Activated T-cell treated with anti-CD3 and anti-CD28 coated beads, Interleukin-2, amount 50 U/mL, for 48 hours (primary cell): ENCODE measurements around the gene TBC1D10B.

ENCODE experiments used
- DNase-seq, 2 experiments: peaks; one replicate each; pipeline ENCODE4 v3.0.0-alpha.2; 2020

Gene TBC1D10B

DNA sequence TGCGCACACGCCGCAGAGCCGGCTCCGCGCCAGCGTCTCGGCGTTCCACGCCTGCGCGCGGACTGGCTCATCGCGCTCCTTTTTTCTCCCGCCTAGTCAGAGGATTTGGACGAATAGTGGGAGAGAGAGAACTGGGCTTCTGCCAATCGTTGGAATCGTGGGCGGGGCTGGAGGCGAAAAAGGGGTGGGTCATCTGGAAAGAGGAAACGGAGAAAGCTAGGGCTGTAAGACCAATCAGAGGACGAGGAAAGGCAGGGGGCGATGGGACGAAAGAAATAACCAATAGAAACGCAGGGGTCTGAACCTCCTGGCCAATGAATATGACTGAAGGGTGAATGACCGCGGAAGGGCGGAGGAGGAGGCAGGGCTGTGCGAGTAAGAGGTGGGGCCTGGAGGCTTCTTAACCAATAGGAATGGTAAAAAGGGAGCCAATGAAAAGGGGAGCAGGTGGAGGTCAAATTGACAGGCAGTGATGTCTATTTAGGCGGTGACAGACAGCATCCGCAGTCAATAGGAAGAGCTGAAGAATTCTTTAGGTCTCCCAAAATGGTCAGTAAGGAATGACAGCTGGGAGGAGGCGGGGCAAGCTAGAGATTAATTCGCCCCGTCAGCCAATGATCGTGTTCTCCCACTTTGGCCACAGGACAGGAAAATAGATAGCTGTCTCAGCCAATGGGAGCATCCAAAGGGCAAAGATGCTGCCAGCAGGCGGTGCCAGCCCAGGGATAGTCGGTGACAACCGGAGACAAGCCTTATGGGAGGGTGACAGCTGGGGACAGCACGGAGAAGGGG lies at the start of gene TBC1D10B:
TSS of gene TBC1D10B (minus strand) at position 39 of the 792 bp plus-strand sequence. CDS start 311 bp downstream, outside the sequence.
- peak; percentile 99 for DNase-seq

DNA sequence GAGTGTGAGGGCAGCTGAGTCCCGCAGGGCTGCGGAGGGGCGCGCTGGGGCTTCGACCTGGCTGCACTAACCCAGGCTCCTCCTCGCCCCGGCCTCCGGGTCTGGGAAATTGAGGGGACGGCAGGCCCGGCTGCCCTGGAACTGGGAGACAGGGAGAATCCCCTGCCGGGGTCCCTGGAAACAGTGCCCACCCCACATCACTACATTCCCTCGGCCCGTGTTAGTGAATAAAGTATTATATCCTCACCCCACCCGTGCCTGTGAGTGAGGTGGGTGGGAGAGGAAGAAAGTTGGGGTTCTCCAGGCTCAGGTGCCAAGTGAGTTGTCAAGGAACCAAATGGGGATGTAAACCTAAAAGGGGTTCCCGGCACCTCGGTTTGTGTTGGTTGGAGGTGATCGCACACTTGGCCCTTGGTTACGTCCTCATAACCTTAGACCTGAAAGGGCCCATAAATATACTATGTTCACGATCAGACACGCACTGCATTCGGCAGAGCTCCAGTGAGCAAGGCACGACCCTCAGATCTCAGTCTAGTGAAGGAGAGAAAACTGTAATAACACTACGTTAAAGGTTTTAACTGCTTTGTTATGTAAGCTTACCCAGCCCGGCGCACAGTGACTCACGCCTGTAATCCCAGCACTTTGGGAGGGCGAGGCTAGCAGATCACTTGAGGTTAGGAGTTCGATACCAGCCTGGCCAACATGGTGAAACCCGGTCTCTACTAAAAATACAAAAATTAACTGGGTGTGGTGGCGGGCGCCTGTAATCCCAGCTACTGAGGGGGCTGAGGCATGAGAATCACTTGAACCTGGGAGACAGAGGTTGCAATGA lies 48.3 kb upstream of the TBC1D10B start:
- no peak for DNase-seq

DNA sequence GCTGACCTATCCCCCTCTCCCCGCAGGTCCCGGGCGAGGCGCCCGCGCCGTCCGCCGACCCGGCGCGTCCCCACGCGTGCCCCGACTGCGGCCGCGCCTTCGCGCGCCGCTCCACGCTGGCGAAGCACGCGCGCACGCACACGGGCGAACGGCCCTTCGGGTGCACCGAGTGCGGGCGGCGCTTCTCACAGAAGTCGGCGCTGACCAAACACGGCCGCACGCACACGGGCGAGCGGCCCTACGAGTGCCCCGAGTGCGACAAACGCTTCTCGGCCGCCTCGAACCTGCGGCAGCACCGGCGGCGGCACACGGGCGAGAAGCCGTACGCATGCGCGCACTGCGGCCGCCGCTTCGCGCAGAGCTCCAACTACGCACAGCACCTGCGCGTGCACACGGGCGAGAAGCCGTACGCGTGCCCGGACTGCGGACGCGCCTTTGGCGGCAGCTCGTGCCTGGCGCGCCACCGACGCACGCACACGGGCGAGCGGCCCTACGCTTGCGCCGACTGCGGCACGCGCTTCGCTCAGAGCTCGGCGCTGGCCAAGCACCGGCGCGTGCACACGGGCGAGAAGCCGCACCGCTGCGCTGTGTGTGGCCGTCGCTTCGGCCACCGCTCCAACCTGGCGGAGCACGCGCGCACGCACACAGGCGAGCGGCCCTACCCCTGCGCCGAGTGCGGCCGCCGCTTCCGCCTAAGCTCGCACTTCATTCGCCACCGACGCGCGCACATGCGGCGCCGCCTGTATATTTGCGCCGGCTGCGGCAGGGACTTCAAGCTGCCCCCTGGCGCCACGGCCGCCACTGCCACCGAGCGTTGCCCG lies 47.4 kb upstream of the TBC1D10B start:
- DNase-seq, result peak; percentile 89 to 93

DNA sequence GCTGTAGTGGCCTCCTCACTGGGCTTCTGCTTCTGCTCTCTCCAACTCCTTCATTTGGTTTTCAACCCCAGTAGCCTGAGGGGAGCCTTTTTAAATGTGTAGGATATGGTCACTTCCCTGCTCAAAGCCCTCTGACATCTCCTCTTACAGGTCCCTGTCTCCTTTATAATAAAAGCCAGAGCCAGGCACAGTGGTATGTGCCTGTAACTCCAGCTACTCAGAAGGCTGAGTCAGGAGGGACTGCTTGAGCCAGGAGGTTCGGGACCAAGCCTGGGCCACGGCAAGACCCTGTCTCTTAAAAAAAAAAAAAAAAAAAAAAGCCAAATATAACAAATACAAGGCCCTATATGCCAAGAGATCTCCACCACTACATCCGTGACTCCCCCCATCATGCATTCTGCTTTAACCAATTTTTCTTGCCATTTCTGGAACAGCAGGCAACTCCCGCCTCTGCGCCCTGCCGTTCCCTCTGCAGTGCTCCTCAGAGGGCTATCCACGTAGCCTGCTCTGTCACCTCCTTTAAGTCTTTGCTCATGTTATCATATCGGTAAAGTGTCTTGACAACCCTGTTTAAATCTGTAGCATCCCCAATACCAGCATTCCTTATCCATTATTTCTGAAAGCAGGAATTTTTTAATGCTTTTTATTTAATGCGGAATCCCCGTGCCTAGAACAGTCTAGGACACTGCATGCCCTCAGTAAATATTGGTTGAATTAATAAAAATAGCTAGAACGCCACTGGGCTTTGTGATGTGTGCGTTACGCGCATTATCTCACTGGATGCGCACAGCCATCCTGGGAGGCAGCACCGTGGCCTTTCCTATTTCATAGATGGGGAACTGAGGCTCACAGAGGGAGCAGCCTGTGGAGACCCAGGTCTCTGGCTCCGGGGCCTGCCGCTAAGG lies 46.6 kb upstream of the TBC1D10B start:
- no peak for DNase-seq

DNA sequence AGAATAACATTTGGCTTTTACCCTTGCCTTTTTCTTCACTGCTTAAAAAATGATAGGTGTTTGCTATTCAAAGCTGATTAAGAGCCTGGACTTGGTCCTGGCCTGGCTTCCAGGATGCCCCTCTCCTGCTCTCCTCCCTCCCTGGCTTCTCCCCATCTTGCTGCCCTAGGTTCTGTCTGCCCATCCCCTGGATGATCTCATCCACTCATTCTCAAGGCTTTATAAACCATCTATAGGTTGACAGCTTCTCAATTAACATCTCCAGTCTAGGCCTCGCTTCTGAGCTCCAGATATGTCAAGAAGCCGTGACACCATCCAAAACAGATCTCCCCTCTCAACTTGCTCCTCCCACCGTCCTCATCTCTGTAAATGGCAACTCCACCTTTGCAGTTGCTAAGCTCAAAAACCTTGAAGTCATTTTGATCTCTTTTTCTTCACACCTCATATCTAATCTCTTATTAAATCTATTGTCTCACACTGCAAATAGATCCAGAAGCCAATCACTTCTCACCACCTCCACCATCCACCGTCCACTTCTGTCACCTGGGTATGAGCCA lies 45.8 kb upstream of the TBC1D10B start:
- no peak for DNase-seq

DNA sequence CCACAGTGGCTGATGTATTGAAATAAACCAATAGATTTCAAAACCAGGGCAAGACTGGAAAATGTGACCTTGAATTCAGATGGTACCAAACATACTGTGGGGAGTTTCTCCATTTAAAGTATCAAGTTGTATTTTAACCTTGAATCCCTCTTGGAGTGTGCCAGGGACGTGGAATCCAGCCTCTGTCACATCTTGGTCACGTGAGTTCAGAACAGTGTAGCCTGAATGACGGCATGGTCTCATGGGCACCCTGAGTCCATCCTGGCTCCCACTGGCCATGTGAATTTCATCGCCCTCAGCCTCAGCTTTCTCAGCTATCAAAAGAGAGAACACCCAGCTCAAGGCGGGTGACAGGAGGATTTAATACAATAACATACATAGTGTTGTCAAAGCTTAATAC lies 43.9 kb upstream of the TBC1D10B start:
- no peak for DNase-seq

GRCh38 chr16:30413112-30413806 lies 43.0 kb upstream of the TBC1D10B start:
- no peak for DNase-seq

- DNase-seq, result peak; percentile 96 to 98
These were observed 39.1 kb upstream of the TBC1D10B start for GRCh38 chr16:30409125-30410060.

DNA sequence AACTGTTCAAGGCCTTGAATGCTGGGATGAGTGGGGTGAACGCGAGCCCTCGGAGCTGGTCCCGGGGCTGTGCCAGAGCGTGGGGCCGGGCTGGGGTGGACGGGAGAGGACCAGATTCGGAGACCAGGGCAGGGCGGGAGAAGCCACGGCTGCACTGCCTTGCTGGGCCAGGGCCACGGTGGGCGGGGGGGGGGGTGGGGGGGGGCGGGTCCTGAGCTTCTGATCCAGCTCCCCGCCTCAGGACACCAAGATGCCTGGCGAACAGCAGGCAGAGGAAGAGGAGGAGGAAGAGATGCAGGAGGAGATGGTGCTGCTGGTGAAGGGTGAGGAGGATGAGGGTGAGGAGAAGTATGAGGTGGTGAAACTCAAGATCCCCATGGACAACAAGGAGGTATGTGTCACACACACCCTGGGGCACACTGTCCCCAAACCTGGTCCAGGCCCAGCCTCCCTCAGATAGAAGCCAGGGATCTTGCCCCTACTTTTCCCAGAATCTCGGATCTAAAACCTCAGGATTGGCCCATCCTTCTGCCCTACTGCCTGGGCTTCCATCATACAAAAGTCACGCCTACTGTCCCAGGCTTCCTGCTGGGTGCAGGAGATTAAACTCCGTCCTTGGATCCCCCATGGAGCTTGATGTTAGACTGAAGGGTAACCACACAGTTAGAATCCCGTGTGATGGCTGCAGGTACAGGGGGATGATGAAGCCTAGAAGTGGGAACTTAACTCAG lies 37.7 kb upstream of the TBC1D10B start:
- DNase-seq, result peak in 1 of 2 experiments; percentile 43

DNA sequence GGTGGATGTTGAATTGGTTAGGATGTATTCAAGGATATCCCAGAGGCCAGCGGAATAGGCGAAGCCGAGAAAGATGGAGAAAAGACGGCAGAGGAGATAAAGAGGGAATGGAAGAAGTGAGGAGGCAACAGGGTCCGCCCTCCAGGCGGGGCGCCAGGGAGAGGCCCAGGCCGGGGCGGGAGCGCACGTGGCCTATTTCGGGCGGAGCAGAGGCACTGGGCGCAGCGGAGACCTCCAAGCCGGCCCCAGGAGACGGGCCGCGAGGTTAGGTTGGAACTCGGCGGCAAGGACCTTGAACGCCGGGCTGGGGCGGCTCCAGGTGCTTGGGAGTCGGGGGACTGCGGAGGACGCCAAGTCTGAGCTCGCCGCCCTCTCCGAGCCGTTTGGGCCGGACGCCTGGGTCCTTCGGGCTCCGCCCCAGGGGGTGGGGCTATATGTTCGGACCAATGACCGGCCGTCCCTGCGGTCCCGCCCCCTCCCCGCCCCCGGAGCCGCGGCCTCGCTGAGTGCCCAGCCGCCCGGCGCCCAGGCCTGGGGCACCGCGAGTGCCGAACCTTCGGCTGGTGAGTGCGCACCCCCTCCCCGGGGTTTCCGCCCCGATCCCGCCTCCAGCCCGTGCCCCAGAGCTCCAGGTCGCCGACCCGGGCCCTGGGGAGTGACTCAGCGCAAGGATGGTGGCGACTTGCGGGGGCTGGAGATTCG lies 37.0 kb upstream of the TBC1D10B start, which contains the start of gene ZNF771:
TSS of gene ZNF771 (plus strand) at position 505 of the 702 bp plus-strand sequence. CDS start 448 bp downstream, outside the sequence.
- peak; percentile 96 to 97 for DNase-seq

DNA sequence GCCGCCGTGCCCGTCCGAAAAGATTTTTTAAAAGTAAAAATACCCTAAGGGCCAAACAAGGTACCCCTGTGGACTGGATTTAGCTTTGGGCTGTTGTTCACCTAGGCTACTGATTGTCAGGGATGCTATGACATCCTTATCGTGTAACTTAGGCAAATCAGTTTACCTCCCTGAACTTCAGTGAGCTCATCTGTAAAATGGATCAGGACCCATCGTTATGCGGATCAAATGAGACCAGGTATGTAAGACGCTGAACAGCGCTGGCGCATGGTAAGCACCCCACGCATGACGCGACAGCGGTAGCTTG lies 36.5 kb upstream of the TBC1D10B start:
- DNase-seq, result no peak

GRCh38 chr16:30401768-30402425 lies 31.6 kb upstream of the TBC1D10B start:
- DNase-seq, result no peak

- DNase-seq, result no peak
These were observed 29.3 kb upstream of the TBC1D10B start for GRCh38 chr16:30399435-30400186.

DNA sequence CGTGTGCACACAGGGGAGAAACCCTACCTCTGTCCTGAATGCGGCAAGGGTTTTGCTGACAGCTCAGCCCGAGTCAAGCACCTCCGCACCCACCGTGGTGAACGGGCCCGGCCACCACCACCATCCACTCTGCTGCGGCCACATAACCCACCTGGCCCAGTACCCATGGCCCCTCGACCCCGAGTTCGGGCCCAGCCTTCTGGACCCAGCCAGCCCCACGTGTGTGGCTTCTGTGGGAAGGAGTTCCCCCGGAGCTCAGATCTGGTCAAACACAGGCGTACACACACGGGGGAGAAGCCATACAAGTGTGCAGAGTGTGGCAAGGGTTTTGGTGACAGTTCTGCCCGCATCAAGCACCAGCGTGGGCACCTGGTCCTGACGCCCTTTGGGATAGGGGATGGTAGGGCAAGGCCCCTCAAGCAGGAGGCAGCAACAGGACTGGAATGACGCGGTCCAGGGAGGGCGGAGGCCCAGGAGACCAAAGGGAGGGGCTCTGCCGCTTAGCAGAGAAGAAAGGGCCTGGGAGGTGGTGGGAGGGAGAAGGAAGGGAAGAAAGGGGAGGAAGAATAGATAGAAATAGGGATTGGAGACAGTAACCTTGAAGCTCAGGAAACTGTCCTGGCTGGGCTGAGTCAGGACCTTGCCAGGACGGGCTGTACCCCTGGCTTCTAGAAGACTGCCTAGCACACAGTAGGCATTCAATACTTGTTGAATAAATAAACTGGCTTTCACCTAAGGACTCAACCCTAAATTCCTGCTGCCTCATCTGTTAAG lies 28.6 kb upstream of the TBC1D10B start:
- no peak for DNase-seq

DNA sequence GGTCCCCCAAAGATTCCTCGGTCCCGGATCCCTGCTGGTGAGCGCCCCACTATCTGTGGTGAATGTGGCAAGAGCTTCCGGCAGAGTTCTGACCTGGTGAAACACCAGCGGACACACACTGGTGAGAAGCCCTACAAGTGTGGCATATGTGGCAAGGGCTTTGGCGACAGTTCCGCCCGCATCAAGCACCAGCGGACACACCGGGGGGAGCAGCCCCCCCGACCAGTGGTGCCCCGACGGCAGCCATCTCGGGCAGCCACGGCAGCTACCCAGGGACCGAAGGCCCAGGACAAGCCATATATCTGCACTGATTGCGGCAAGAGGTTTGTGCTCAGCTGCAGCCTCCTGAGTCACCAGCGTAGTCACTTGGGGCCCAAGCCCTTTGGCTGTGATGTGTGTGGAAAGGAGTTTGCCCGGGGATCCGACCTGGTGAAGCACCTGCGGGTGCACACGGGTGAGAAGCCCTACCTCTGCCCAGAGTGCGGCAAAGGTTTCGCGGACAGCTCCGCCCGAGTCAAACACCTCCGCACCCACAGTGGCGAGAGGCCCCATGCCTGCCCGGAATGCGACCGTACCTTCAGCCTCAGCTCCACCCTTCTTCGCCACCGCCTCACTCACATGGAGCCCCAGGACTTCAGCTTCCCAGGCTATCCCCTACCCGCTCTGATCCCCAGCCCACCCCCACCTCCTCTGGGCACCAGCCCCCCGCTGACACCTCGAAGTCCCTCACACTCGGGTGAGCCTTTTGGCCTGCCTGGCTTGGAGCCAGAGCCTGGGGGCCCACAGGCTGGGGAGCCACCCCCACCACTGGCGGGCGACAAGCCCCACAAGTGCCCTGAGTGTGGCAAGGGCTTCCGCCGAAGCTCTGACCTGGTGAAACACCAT lies 27.7 kb upstream of the TBC1D10B start:
- DNase-seq, result no peak
